ENCODE data around the gene AMELX.

GRCh38 chrX:11334165-11334564 is 41.0 kb downstream of the AMELX start:
- TF ChIP-seq EP300 (IDR thresholded peaks at IDR 0.05) (no peak), CTCF (IDR thresholded peaks at IDR 0.05) (no peak), POLR2A (IDR thresholded peaks at IDR 0.05) (no peak), POLR2AphosphoS5 (IDR thresholded peaks at IDR 0.05) (no peak)

Measured in suprapubic skin (tissue), 4 donors.